Activated B cell treated with CpG ODN at 0.5 μM for 24 hours (primary cell): ENCODE results near the gene RORB. TPM values are rescaled to one million over a fixed set of nuclear protein-coding genes. Genes with fewer than 3 reads are reported as not detected.

Experiments
- ATAC-seq: fragments of 200-7000 bp; cut with Tn5 transposase; one replicate; pipeline ENCODE4 v1.10.0; 2021; ENCODE audit warnings: low read depth, mild to moderate bottlenecking, moderate library complexity
- CTCF ChIA-PET: fragments of 350-600 bp; sonication (Branson Sonifier 250); formaldehyde crosslinking; loops from one replicate; lab custom pipeline; 2021; ENCODE audit warnings: antibody characterized with exemption; lab: Charles Lee
- POLR2A ChIA-PET: fragments of 350-600 bp; sonication (Branson Sonifier 250); formaldehyde crosslinking; loops from one replicate; lab custom pipeline; 2021; ENCODE audit warnings: antibody characterized with exemption; lab: Charles Lee
- DNase-seq: peaks from one replicate; pipeline ENCODE4 v3.0.0; 2022
- H3K27ac Mint-ChIP-seq: one replicate; pipeline ENCODE4 v1.8.0; 2020; ENCODE audit warnings: mixed read lengths
- H3K27me3 Mint-ChIP-seq: one replicate; pipeline ENCODE4 v1.8.0; 2021; ENCODE audit warnings: mixed read lengths
- H3K36me3 Mint-ChIP-seq: one replicate; pipeline ENCODE4 v1.8.0; 2021; ENCODE audit warnings: low read depth, mixed read lengths
- H3K4me1 Mint-ChIP-seq: one replicate; pipeline ENCODE4 v1.8.0; 2021; ENCODE audit warnings: mixed read lengths
- H3K4me3 Mint-ChIP-seq: one replicate; pipeline ENCODE4 v1.8.0; 2020; ENCODE audit warnings: mild to moderate bottlenecking, mixed read lengths
- H3K9me3 Mint-ChIP-seq: one replicate; pipeline ENCODE4 v1.8.0; 2020; ENCODE audit warnings: mixed read lengths
- intact Hi-C: fragments of 100-400 bp; cut with micrococcal nuclease; formaldehyde crosslinking; loops from one replicate; pipeline ENCODE4 v1.15.1; 2024
- total RNA-seq: library from RNA; stranded (reverse); gene quantifications from 2 replicates; pipeline ENCODE4 v1.2.3, GENCODE V29; 2022
- TF ChIP-seq, protein P1 (sequence below): fragments of 200-600 bp; IDR thresholded peaks from one replicate; pipeline ENCODE4 v1.8.0; 2022; ENCODE audit warnings: antibody characterized with exemption, mild to moderate bottlenecking

The RORB gene
- total RNA-seq, 1 donor from 2014 or later = not detected

DNA sequence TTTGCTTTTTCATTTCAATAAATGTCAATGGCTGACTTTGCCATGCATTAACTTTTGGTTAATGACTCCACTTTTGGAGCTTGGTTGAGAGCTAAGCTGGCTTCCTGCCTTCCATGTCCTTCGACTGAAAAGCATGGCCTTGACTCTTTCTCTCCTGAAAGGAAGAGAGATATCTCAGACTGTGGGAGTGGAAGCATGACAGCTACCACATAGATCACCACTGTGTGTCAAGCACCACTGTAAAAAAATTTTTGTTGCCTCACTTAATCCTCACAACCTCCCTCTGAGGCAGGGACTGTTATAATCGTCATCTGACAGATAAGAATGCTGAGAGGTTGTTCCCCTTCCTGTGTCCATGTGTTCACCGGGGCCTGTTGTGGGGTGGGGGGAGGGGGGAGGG, 184.8 kb downstream of the RORB start:
- DNase-seq = no peak
- POLR2A ChIA-PET = no interaction called here
- Mint-ChIP-seq H3K36me3 (no peaks in the 10 kb centered on the region), H3K27ac (no peak overlapping the region), H3K9me3 (no peaks in the 10 kb centered on the region), H3K27me3 (no peaks in the 10 kb centered on the region), H3K4me1 (no peaks in the 10 kb centered on the region), H3K4me3 (no peak overlapping the region)
- CTCF ChIA-PET = no interaction called here
- intact Hi-C loops = no loop called here
- TF ChIP-seq, protein P1, sequence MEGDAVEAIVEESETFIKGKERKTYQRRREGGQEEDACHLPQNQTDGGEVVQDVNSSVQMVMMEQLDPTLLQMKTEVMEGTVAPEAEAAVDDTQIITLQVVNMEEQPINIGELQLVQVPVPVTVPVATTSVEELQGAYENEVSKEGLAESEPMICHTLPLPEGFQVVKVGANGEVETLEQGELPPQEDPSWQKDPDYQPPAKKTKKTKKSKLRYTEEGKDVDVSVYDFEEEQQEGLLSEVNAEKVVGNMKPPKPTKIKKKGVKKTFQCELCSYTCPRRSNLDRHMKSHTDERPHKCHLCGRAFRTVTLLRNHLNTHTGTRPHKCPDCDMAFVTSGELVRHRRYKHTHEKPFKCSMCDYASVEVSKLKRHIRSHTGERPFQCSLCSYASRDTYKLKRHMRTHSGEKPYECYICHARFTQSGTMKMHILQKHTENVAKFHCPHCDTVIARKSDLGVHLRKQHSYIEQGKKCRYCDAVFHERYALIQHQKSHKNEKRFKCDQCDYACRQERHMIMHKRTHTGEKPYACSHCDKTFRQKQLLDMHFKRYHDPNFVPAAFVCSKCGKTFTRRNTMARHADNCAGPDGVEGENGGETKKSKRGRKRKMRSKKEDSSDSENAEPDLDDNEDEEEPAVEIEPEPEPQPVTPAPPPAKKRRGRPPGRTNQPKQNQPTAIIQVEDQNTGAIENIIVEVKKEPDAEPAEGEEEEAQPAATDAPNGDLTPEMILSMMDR = no peak
- no peak for ATAC-seq

DNA sequence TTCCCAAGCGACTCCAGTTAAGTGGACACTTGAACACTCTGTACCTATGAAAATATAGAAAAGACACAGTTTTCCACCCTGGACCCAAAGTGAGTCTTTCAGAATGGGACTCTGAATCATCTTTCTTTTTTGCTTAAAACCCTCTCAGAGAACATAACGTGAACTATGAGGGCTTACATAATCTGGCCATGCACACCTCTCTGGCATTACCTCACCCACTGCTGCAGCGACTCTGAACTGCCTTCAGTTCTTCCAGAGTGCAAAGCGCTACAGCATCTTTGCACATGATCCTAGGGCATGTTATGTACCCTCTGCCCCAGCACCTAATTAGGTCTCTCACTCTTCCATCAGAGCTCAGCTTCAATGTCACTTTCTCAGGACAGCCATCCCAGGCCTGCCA, 186.2 kb downstream of the RORB start:
- ATAC-seq = no peak
- CTCF ChIA-PET = no interaction called here
- no peaks in the 10 kb centered on the region for H3K4me1 Mint-ChIP-seq

DNA sequence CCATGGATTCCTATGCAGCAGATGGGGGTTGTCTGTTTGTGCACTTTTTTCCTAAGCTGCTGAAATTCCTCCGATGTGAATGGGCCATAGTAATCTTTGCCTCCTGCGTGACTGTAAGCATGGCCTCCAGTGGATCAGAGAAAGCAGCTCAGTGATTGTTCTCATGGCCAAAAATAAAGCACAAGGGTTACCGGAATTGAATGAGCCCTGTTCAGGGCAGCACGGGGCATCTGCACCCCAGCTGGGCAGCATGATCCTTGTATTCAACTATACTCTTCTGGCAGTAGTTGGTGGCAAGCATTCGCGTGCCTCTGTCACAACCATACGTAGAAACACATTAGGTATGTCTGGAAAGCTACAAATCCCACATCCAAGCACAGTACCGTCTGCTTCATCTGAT, 193.9 kb downstream of the RORB start:
- no peaks in the 10 kb centered on the region for H3K27me3 Mint-ChIP-seq
- DNase-seq (no peak), ATAC-seq (no peak)
- ChIA-PET CTCF (no interaction called here), POLR2A (no interaction called here)
- TF ChIP-seq, protein P1 = no peak
- no peak overlapping the region for H3K27ac Mint-ChIP-seq
- H3K4me3 Mint-ChIP-seq = no peak overlapping the region
- no peaks in the 10 kb centered on the region for H3K4me1 Mint-ChIP-seq
- no peaks in the 10 kb centered on the region for H3K9me3 Mint-ChIP-seq
- no peaks in the 10 kb centered on the region for H3K36me3 Mint-ChIP-seq
- intact Hi-C loops = no loop called here

More for the DNA sequence above, 186.2 kb downstream of the RORB start:
- Mint-ChIP-seq H3K27ac (no peak overlapping the region), H3K36me3 (no peaks in the 10 kb centered on the region), H3K4me3 (no peak overlapping the region), H3K27me3 (no peaks in the 10 kb centered on the region), H3K9me3 (no peaks in the 10 kb centered on the region)
- no peak for DNase-seq
- POLR2A ChIA-PET = no interaction called here
- TF ChIP-seq, protein P1 = no peak
- intact Hi-C loops = no loop called here

DNA sequence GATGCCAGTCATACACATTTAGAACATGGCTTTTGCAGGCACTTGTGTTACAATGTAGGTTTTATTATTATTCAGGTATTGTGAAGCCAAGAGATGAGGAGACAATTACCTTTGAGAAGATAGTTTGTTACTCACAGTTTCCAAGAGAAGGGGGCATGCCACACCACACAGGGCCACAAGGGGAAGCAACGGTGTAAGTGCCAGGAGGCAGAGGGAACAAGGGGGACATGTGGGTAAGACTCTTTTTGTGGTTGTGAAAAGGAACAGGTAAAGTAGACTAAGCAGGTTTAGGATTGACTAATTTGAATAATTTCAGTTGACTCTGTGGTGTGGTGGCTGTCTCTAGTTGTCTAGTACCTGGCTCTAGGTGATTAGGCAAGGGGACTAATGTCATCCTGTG, 199.4 kb downstream of the RORB start:
- Mint-ChIP-seq H3K4me3 (no peak overlapping the region), H3K9me3 (no peaks in the 10 kb centered on the region), H3K36me3 (no peaks in the 10 kb centered on the region), H3K27me3 (peaks cover 14% of the 10 kb centered on the region), H3K4me1 (no peaks in the 10 kb centered on the region), H3K27ac (no peak overlapping the region)
- DNase-seq = no peak
- no peak for ATAC-seq
- ChIA-PET CTCF (no interaction called here), POLR2A (no interaction called here)
- TF ChIP-seq, protein P1 = no peak
- intact Hi-C loops = no loop called here

DNA sequence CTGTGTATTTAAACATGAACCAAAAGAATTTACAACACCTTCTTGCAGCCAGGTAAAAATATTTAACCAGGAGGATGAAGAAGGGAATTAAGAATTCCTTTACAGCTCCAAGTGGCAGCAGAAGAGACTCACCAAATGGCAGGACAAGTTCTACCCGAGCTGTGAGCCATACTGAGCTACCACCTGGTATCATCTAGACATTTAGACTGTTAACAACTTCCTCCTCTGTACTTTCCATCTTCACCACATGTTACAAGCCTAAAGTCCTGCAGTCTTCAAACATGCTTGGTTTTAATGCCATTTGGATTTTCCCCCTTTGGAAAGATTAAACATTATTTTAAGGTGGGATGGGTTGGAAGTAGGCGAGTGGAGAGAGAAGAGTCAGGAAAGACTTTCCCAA, 200.4 kb downstream of the RORB start:
- intact Hi-C loops = no loop called here
- ChIA-PET CTCF (no interaction called here), POLR2A (no interaction called here)
- Mint-ChIP-seq H3K4me1 (no peaks in the 10 kb centered on the region), H3K27ac (no peak overlapping the region), H3K36me3 (no peaks in the 10 kb centered on the region), H3K4me3 (no peak overlapping the region), H3K9me3 (no peaks in the 10 kb centered on the region), H3K27me3 (peaks cover 16% of the 10 kb centered on the region)
- TF ChIP-seq, protein P1 = no peak
- DNase-seq (no peak), ATAC-seq (no peak)
